Liver (tissue), 9 donors: Measurements from ENCODE around the gene PTK6. TPM values are rescaled to one million over a fixed set of nuclear protein-coding genes. Genes with fewer than 3 reads are reported as not detected.

Experiments
- DNase-seq: peaks from one replicate; pipeline ENCODE4 v3.0.0-alpha.2; 2017; ENCODE audit warnings: low spot score
- H3K27ac ChIP-seq, 2 donors: one replicate each; pipeline ENCODE4 v1.7.0; 2013; ENCODE audit warnings: inconsistent platforms in 2 of 2, low read length in 2 of 2, control low read depth in 1 of 2, low read depth in 1 of 2, mild to moderate bottlenecking in 1 of 2
- H3K27me3 ChIP-seq, 4 donors: one replicate each; pipeline versions ENCODE4 v1.6.1 to v1.7.0; 2013; ENCODE audit warnings: low read length in 3 of 4, inconsistent platforms in 1 of 4, mild to moderate bottlenecking in 1 of 4, moderate library complexity in 1 of 4; ENCODE audit not compliant: control insufficient read depth in 4 of 4, insufficient read depth in 4 of 4
- H3K36me3 ChIP-seq, 4 donors: one replicate each; pipeline versions ENCODE4 v1.6.1 to v1.7.0; 2013; ENCODE audit warnings: low read length in 3 of 4, mild to moderate bottlenecking in 3 of 4, low read depth in 1 of 4, moderate library complexity in 1 of 4; ENCODE audit not compliant: control insufficient read depth in 4 of 4, insufficient read depth in 3 of 4
- H3K4me1 ChIP-seq, 4 donors: one replicate each; pipeline versions ENCODE4 v1.6.1 to v1.7.0; 2013; ENCODE audit warnings: low read length in 3 of 4, mild to moderate bottlenecking in 3 of 4, moderate library complexity in 1 of 4; ENCODE audit not compliant: control insufficient read depth in 4 of 4, insufficient read depth in 4 of 4
- H3K4me3 ChIP-seq, 3 donors: one replicate each; pipeline versions ENCODE4 v1.6.1 to v1.7.0; 2013; ENCODE audit warnings: low read length in 3 of 3, control low read depth in 1 of 3, low read depth in 1 of 3, mild to moderate bottlenecking in 1 of 3
- H3K9ac ChIP-seq, 2 donors: one replicate each; pipeline ENCODE4 v1.7.0; 2013; ENCODE audit warnings: low read length in 2 of 2, mild to moderate bottlenecking in 2 of 2, moderate library complexity in 2 of 2, control low read depth in 1 of 2, low read depth in 1 of 2
- H3K9me3 ChIP-seq, 4 donors: one replicate each; pipeline versions ENCODE4 v1.6.1 to v1.7.0; 2013; ENCODE audit warnings: low read length in 3 of 4; ENCODE audit not compliant: control insufficient read depth in 4 of 4
- ATF3 ChIP-seq: IDR thresholded peaks from 2 replicates; pipeline ENCODE4 v1.6.1; 2016; ENCODE audit warnings: antibody characterized with exemption
- CTCF ChIP-seq: fragments of 150-350 bp; IDR thresholded peaks from 2 replicates; pipeline ENCODE4 v1.5.1; 2017; ENCODE audit warnings: improper control_type of control experiment, low read depth, low read length; ENCODE audit not compliant: missing input control
- EGR1 ChIP-seq, 2 donors: IDR thresholded peaks; 2 replicates each; pipeline ENCODE4 v1.6.1; 2016 to 2018; ENCODE audit warnings: antibody characterized with exemption in 2 of 2, low read depth in 2 of 2
- FOXA1 ChIP-seq: IDR thresholded peaks from 2 replicates; pipeline ENCODE4 v1.6.1; 2016; ENCODE audit warnings: antibody characterized with exemption
- FOXA2 ChIP-seq: IDR thresholded peaks from 2 replicates; pipeline ENCODE4 v1.6.1; 2016; ENCODE audit warnings: antibody characterized with exemption
- GABPA ChIP-seq, 2 donors: IDR thresholded peaks in 1 of 2; conservative IDR thresholded peaks in 1 of 2; 2 replicates each; pipeline ENCODE4 v1.6.1; 2016; ENCODE audit warnings: antibody characterized with exemption in 2 of 2, mild to moderate bottlenecking in 1 of 2, moderate library complexity in 1 of 2
- HNF4A ChIP-seq, 2 donors: conservative IDR thresholded peaks; 2 replicates each; pipeline ENCODE4 v1.6.1; 2016; ENCODE audit warnings: antibody characterized with exemption in 2 of 2, mild to moderate bottlenecking in 2 of 2
- HNF4G ChIP-seq: IDR thresholded peaks from 2 replicates; pipeline ENCODE4 v1.6.1; 2016; ENCODE audit warnings: antibody characterized with exemption
- JUND ChIP-seq, 2 donors: IDR thresholded peaks; 2 replicates each; pipeline ENCODE4 v1.6.1; 2016; ENCODE audit warnings: antibody characterized with exemption in 2 of 2
- NR2F2 ChIP-seq: IDR thresholded peaks from 2 replicates; pipeline ENCODE4 v1.6.1; 2016; ENCODE audit warnings: antibody characterized with exemption
- RAD21 ChIP-seq, 2 donors: IDR thresholded peaks; 2 replicates each; pipeline ENCODE4 v1.6.1; 2016; ENCODE audit warnings: antibody characterized with exemption in 2 of 2, mild to moderate bottlenecking in 2 of 2
- RXRA ChIP-seq, 2 donors: IDR thresholded peaks; 2 replicates each; pipeline ENCODE4 v1.6.1; 2017 to 2018; ENCODE audit warnings: antibody characterized with exemption in 2 of 2, mild to moderate bottlenecking in 1 of 2
- SP1 ChIP-seq: IDR thresholded peaks from 2 replicates; pipeline ENCODE4 v1.6.1; 2018; ENCODE audit warnings: antibody characterized with exemption, mild to moderate bottlenecking
- TAF1 ChIP-seq: conservative IDR thresholded peaks from 2 replicates; pipeline ENCODE4 v1.6.1; 2016; ENCODE audit warnings: antibody characterized with exemption, mild to moderate bottlenecking
- YY1 ChIP-seq: IDR thresholded peaks from 2 replicates; pipeline ENCODE4 v1.6.1; 2016; ENCODE audit warnings: antibody characterized with exemption, mild to moderate bottlenecking
- WGBS: extraction: QIAGEN DNeasy Blood & Tissue Kit; methylation state at CpG from one replicate; pipeline ENCODE4 v1.1.7; 2013; 5-methylcytosine and 5-hydroxymethylcytosine counted together
- polyA plus RNA-seq, 2 donors: library from polyadenylated mRNA; stranded (reverse) in 1 of 2; unstranded in 1 of 2; fragments of 200-250 nt in 1 of 2; fragments of >200 nt in 1 of 2; fragmentation: Nextera tagmentation in 1 of 2; extraction: Ambion mirVana in 1 of 2; gene quantifications; one replicate each; pipeline versions ENCODE4 v1.2.1 to v1.2.3, GENCODE V29; 2013 to 2015
- total RNA-seq, 2 donors: library from RNA; depleted of rRNA; stranded (reverse); fragments of >200 nt; gene quantifications; one replicate each; pipeline ENCODE4 v1.2.3, GENCODE V29; 2014
- TF ChIP-seq, protein P1 (sequence below): IDR thresholded peaks from 2 replicates; pipeline ENCODE4 v1.6.1; 2016; ENCODE audit warnings: antibody characterized with exemption
- TF ChIP-seq, protein P2 (sequence below): IDR thresholded peaks from 2 replicates; pipeline ENCODE4 v1.6.1; 2016; ENCODE audit warnings: antibody characterized with exemption, mild to moderate bottlenecking
- TF ChIP-seq, protein P3 (sequence below): IDR thresholded peaks from 2 replicates; pipeline ENCODE4 v1.6.1; 2016; ENCODE audit warnings: antibody characterized with exemption
- donor health status: healthy.
- donor health status: healthy.
- donor health status: healthy.
- donor health status: healthy.
- donor health status: healthy.

PTK6 gene
- total and polyA plus RNA-seq, 4 donors, result 0.05 to 1.2 (median 0.23) TPM

- Histone ChIP-seq H3K4me3 (no peak overlapping the region), H3K9ac (no peak overlapping the region), H3K4me1 (peaks cover 5 to 14% (median 11%) of the 10 kb centered on the region in 4 donors), H3K9me3 (no peaks in the 10 kb centered on the region), H3K27ac (no peak overlapping the region), H3K36me3 (no peaks in the 10 kb centered on the region), H3K27me3 (no peaks in the 10 kb centered on the region)
- no peak for DNase-seq
- TF ChIP-seq HNF4G, result no peak
- WGBS, result 93% methylated on average over 28 of the region's 28 CpGs
Observed at GRCh38 chr20:63541371-63541770, 4.2 kb upstream of the PTK6 start.

DNA sequence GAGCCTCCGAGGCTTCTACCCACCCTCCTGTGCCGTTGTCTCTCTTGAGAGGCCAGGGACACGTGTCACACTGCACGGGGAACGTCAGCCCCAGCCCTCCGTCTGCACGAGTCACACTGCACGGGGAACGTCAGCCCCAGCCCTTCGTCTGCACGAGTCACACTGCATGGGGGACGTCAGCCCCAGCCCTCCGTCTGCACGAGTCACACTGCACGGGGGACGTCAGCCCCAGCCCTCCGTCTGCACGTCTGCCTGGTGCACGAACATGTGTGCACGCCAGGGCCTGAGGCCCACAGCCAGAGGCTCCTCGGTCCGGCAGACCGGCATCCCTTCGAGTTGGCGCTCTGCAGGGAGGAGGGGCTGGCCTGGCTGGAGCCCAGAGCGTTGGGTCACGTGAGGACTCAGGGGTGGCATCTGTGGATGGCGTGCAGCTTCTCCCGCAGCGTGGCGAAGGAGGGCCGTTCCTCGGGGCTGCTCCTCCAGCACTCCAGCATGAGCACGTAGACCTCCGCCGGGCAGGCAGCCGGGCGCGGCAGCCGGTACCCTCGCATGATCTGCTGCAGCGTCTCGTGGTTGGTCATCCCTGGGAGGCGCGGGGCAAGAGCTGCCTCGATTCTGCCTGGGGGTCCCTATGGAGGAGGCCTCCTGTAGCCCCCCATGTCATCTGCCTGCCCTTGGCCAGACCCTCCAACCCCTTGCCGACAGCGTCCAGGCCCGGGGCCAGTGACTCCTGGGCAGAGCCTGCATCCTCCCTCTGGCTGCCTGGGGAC is 3.4 kb upstream of the PTK6 start:
- 85% methylated on average over 49 of the region's 49 CpGs for WGBS
- Histone ChIP-seq H3K9me3 (no peaks in the 10 kb centered on the region), H3K9ac (no peak overlapping the region), H3K4me3 (no peak overlapping the region), H3K27ac (no peak overlapping the region), H3K27me3 (no peaks in the 10 kb centered on the region), H3K36me3 (no peaks in the 10 kb centered on the region), H3K4me1 (peaks cover 8 to 17% (median 12%) of the 10 kb centered on the region in 4 donors)
- DNase-seq, result no peak
- TF ChIP-seq GABPA (IDR thresholded peaks at IDR 0.05 in 1 of 2, conservative IDR thresholded peaks at IDR 0.05 in 1 of 2), result no peak
- TF ChIP-seq, protein P1, sequence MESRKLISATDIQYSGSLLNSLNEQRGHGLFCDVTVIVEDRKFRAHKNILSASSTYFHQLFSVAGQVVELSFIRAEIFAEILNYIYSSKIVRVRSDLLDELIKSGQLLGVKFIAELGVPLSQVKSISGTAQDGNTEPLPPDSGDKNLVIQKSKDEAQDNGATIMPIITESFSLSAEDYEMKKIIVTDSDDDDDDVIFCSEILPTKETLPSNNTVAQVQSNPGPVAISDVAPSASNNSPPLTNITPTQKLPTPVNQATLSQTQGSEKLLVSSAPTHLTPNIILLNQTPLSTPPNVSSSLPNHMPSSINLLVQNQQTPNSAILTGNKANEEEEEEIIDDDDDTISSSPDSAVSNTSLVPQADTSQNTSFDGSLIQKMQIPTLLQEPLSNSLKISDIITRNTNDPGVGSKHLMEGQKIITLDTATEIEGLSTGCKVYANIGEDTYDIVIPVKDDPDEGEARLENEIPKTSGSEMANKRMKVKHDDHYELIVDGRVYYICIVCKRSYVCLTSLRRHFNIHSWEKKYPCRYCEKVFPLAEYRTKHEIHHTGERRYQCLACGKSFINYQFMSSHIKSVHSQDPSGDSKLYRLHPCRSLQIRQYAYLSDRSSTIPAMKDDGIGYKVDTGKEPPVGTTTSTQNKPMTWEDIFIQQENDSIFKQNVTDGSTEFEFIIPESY, result no peak
- no peak for TF ChIP-seq HNF4G
- no peak for TF ChIP-seq SP1
- no peak for TF ChIP-seq FOXA1
- no peak for TF ChIP-seq RXRA (IDR thresholded peaks at IDR 0.05)
- TF ChIP-seq YY1, result no peak
- TF ChIP-seq RAD21 (IDR thresholded peaks at IDR 0.05), result no peak
- no peak for TF ChIP-seq TAF1
- TF ChIP-seq, protein P2, sequence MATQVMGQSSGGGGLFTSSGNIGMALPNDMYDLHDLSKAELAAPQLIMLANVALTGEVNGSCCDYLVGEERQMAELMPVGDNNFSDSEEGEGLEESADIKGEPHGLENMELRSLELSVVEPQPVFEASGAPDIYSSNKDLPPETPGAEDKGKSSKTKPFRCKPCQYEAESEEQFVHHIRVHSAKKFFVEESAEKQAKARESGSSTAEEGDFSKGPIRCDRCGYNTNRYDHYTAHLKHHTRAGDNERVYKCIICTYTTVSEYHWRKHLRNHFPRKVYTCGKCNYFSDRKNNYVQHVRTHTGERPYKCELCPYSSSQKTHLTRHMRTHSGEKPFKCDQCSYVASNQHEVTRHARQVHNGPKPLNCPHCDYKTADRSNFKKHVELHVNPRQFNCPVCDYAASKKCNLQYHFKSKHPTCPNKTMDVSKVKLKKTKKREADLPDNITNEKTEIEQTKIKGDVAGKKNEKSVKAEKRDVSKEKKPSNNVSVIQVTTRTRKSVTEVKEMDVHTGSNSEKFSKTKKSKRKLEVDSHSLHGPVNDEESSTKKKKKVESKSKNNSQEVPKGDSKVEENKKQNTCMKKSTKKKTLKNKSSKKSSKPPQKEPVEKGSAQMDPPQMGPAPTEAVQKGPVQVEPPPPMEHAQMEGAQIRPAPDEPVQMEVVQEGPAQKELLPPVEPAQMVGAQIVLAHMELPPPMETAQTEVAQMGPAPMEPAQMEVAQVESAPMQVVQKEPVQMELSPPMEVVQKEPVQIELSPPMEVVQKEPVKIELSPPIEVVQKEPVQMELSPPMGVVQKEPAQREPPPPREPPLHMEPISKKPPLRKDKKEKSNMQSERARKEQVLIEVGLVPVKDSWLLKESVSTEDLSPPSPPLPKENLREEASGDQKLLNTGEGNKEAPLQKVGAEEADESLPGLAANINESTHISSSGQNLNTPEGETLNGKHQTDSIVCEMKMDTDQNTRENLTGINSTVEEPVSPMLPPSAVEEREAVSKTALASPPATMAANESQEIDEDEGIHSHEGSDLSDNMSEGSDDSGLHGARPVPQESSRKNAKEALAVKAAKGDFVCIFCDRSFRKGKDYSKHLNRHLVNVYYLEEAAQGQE, result no peak
- TF ChIP-seq FOXA2, result no peak
- TF ChIP-seq ATF3, result no peak
- TF ChIP-seq CTCF, result no peak
- TF ChIP-seq JUND (IDR thresholded peaks at IDR 0.05), result no peak
- no peak for TF ChIP-seq EGR1 (IDR thresholded peaks at IDR 0.05; ENCODE audit: low read depth in 2 of 2)
- TF ChIP-seq NR2F2, result no peak
- no peak for TF ChIP-seq HNF4A (conservative IDR thresholded peaks at IDR 0.05)
- TF ChIP-seq, protein P3, sequence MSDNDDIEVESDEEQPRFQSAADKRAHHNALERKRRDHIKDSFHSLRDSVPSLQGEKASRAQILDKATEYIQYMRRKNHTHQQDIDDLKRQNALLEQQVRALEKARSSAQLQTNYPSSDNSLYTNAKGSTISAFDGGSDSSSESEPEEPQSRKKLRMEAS, result no peak
